ENCODE data around the gene OR52A1. TPM values are rescaled to one million over a fixed set of nuclear protein-coding genes. Genes with fewer than 3 reads are reported as not detected.
"Not testable (repeated sequence)": the region's sequence is repeated elsewhere in the genome, so short reads cannot be mapped to it uniquely, and the experiment has no call there.

OR52A1 gene
- polyA plus RNA-seq, 6 donors from 2014 or later: not detected

- ATAC-seq (ENCODE audit: low read depth in 2 of 2): not testable (repeated sequence)
- H3K27me3 Mint-ChIP-seq: peaks cover 3 to 34% (median 8%) of the 10 kb centered on the region in 3 donors
Measured at GRCh38 chr11:5161045-5161444, 6.5 kb upstream of the OR52A1 start.

GRCh38 chr11:5160217-5160616, 5.7 kb upstream of the OR52A1 start:
- H3K36me3 Mint-ChIP-seq; ATAC-seq (ENCODE audit: low read depth in 2 of 2); H3K27ac Mint-ChIP-seq; H3K4me1 Mint-ChIP-seq; DNase-seq; H3K4me3 Mint-ChIP-seq: not testable (repeated sequence)
- Mint-ChIP-seq H3K9me3 (peaks cover 0 to 11% (median 4%) of the 10 kb centered on the region in 7 donors), H3K27me3 (peaks cover 3 to 33% (median 8%) of the 10 kb centered on the region in 3 donors)

More at GRCh38 chr11:5161045-5161444, 6.5 kb upstream of the OR52A1 start:
- not testable (repeated sequence) for DNase-seq, H3K36me3 Mint-ChIP-seq, H3K27ac Mint-ChIP-seq, H3K4me1 Mint-ChIP-seq, H3K4me3 Mint-ChIP-seq
- peaks cover 0 to 11% (median 4%) of the 10 kb centered on the region in 7 donors for H3K9me3 Mint-ChIP-seq

- no peak overlapping the region for H3K4me3 Mint-ChIP-seq
- no peak for DNase-seq
- no peak for ATAC-seq (ENCODE audit: low read depth in 2 of 2)
- H3K36me3 Mint-ChIP-seq: no peaks in the 10 kb centered on the region
- H3K4me1 Mint-ChIP-seq: no peaks in the 10 kb centered on the region
- peaks cover 0 to 11% (median 4%) of the 10 kb centered on the region in 7 donors for H3K9me3 Mint-ChIP-seq
- H3K27ac Mint-ChIP-seq: no peak overlapping the region
- peaks cover 3 to 29% (median 8%) of the 10 kb centered on the region in 3 donors for H3K27me3 Mint-ChIP-seq
Measured at GRCh38 chr11:5159806-5160205, 5.2 kb upstream of the OR52A1 start.

- Mint-ChIP-seq H3K9me3 (peaks cover 0 to 7% (median 3%) of the 10 kb centered on the region in 7 donors), H3K36me3 (no peaks in the 10 kb centered on the region), H3K4me3 (no peak overlapping the region), H3K27ac (no peak overlapping the region), H3K4me1 (no peaks in the 10 kb centered on the region), H3K27me3 (peaks cover 0 to 5% (median 0%) of the 10 kb centered on the region in 3 donors)
- no peak for ATAC-seq (ENCODE audit: low read depth in 2 of 2)
- DNase-seq: no peak
Measured at GRCh38 chr11:5153574-5154431, 754 bp downstream of the OR52A1 start.

- H3K4me3 Mint-ChIP-seq: no peak overlapping the region
- no peak overlapping the region for H3K27ac Mint-ChIP-seq
- DNase-seq (no peak), ATAC-seq (ENCODE audit: low read depth in 2 of 2) (no peak)
- H3K9me3 Mint-ChIP-seq: no peaks in the 10 kb centered on the region
- no peaks in the 10 kb centered on the region for H3K4me1 Mint-ChIP-seq
- no peaks in the 10 kb centered on the region for H3K36me3 Mint-ChIP-seq
- H3K27me3 Mint-ChIP-seq: peaks cover 0 to 5% (median 0%) of the 10 kb centered on the region in 3 donors
Measured at GRCh38 chr11:5151713-5152153, 2.8 kb downstream of the OR52A1 start.

GRCh38 chr11:5144206-5144605, 10.4 kb downstream of the OR52A1 start:
- not testable (repeated sequence) for H3K9me3 Mint-ChIP-seq; H3K27me3 Mint-ChIP-seq; H3K36me3 Mint-ChIP-seq; H3K27ac Mint-ChIP-seq; H3K4me1 Mint-ChIP-seq; DNase-seq; H3K4me3 Mint-ChIP-seq; ATAC-seq (ENCODE audit: low read depth in 2 of 2)

- H3K9me3 Mint-ChIP-seq: no peaks in the 10 kb centered on the region
- ATAC-seq (ENCODE audit: low read depth in 2 of 2): no peak
- no peaks in the 10 kb centered on the region for H3K36me3 Mint-ChIP-seq
- peaks cover 0 to 11% (median 0%) of the 10 kb centered on the region in 3 donors for H3K27me3 Mint-ChIP-seq
- no peak within 1 kb of the TSS for H3K4me3 Mint-ChIP-seq
- H3K4me1 Mint-ChIP-seq: no peaks in the 10 kb centered on the region
- DNase-seq: no peak
- no peak within 1 kb of the TSS for H3K27ac Mint-ChIP-seq
Measured at GRCh38 chr11:5137996-5138395, 16.6 kb downstream of the OR52A1 start, which contains the start of gene OR52A5. TSS of gene OR52A5 (minus strand) at chr11:5138356. CDS start at chr11:5132642, 5,714 bp downstream.

- H3K27ac Mint-ChIP-seq: no peak overlapping the region
- peaks cover 0 to 11% (median 0%) of the 10 kb centered on the region in 3 donors for H3K27me3 Mint-ChIP-seq
- no peak for DNase-seq
- H3K36me3 Mint-ChIP-seq: no peaks in the 10 kb centered on the region
- H3K4me3 Mint-ChIP-seq: no peak overlapping the region
- ATAC-seq (ENCODE audit: low read depth in 2 of 2): no peak
- no peaks in the 10 kb centered on the region for H3K4me1 Mint-ChIP-seq
- no peaks in the 10 kb centered on the region for H3K9me3 Mint-ChIP-seq
Measured at GRCh38 chr11:5137014-5137413, 17.5 kb downstream of the OR52A1 start.

- Mint-ChIP-seq H3K9me3 (no peaks in the 10 kb centered on the region), H3K4me1 (no peaks in the 10 kb centered on the region), H3K27ac (no peak overlapping the region), H3K27me3 (peaks cover 0 to 14% (median 5%) of the 10 kb centered on the region in 3 donors), H3K4me3 (no peak overlapping the region), H3K36me3 (no peaks in the 10 kb centered on the region)
- DNase-seq: no peak
- ATAC-seq (ENCODE audit: low read depth in 2 of 2): no peak
Measured at GRCh38 chr11:5136261-5136660, 18.3 kb downstream of the OR52A1 start.

- H3K4me3 Mint-ChIP-seq: no peak overlapping the region
- no peak overlapping the region for H3K27ac Mint-ChIP-seq
- H3K27me3 Mint-ChIP-seq: peaks cover 0 to 10% (median 4%) of the 10 kb centered on the region in 3 donors
- H3K9me3 Mint-ChIP-seq: peaks cover 0 to 1% (median 0%) of the 10 kb centered on the region in 7 donors
- H3K4me1 Mint-ChIP-seq: no peaks in the 10 kb centered on the region
- no peaks in the 10 kb centered on the region for H3K36me3 Mint-ChIP-seq
- no peak for DNase-seq
- ATAC-seq (ENCODE audit: low read depth in 2 of 2): no peak
Measured at GRCh38 chr11:5131584-5132335, 22.8 kb downstream of the OR52A1 start.

- ATAC-seq (ENCODE audit: low read depth in 2 of 2) (no peak), DNase-seq (no peak)
- Mint-ChIP-seq H3K27ac (no peak overlapping the region), H3K4me3 (no peak overlapping the region), H3K36me3 (no peaks in the 10 kb centered on the region), H3K9me3 (peaks cover 0 to 3% (median 0%) of the 10 kb centered on the region in 7 donors), H3K27me3 (peaks cover under 1 to 19% (median 4%) of the 10 kb centered on the region in 3 donors), H3K4me1 (no peaks in the 10 kb centered on the region)
Measured at GRCh38 chr11:5129457-5129877, 25.1 kb downstream of the OR52A1 start.

GRCh38 chr11:5124891-5125620, 29.5 kb downstream of the OR52A1 start:
- no peak for DNase-seq

More at GRCh38 chr11:5124891-5125620, 29.5 kb downstream of the OR52A1 start:
- no peaks in the 10 kb centered on the region for H3K36me3 Mint-ChIP-seq
- no peak overlapping the region for H3K4me3 Mint-ChIP-seq
- H3K4me1 Mint-ChIP-seq: no peaks in the 10 kb centered on the region
- no peak for ATAC-seq (ENCODE audit: low read depth in 2 of 2)
- H3K9me3 Mint-ChIP-seq: peaks cover 0 to 3% (median 0%) of the 10 kb centered on the region in 7 donors
- H3K27me3 Mint-ChIP-seq: peaks cover 17 to 29% (median 18%) of the 10 kb centered on the region in 3 donors
- H3K27ac Mint-ChIP-seq: no peak overlapping the region

Data from naive B cell (primary cell).